ENCODE data around the gene DNAAF8.
"Not testable (repeated sequence)": the region's sequence is repeated elsewhere in the genome, so short reads cannot be mapped to it uniquely, and the experiment has no call there.

The DNAAF8 gene

DNA sequence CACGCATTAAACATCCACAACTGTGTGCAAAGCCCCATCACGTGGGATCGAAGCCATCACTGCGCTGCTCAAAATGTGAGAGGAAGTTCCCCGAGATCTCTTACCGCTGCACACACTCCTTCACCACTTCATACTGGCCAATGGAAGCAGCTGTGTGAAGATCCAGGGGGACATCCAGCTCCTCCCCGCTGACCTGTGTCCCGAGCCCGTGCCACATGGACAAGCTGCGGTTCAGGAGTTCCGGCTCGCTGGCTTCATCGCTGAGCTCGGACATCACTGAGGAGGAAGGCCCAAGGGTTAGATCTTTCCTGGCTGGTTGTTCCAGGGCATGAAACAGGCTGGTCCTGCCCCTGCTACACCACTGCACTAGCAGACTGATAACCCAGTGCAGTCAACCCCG is 4.5 kb upstream of the DNAAF8 start:
- H3K27ac ChIP-seq: no peak overlapping the region
- TF ChIP-seq, protein P1, sequence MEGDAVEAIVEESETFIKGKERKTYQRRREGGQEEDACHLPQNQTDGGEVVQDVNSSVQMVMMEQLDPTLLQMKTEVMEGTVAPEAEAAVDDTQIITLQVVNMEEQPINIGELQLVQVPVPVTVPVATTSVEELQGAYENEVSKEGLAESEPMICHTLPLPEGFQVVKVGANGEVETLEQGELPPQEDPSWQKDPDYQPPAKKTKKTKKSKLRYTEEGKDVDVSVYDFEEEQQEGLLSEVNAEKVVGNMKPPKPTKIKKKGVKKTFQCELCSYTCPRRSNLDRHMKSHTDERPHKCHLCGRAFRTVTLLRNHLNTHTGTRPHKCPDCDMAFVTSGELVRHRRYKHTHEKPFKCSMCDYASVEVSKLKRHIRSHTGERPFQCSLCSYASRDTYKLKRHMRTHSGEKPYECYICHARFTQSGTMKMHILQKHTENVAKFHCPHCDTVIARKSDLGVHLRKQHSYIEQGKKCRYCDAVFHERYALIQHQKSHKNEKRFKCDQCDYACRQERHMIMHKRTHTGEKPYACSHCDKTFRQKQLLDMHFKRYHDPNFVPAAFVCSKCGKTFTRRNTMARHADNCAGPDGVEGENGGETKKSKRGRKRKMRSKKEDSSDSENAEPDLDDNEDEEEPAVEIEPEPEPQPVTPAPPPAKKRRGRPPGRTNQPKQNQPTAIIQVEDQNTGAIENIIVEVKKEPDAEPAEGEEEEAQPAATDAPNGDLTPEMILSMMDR (conservative IDR thresholded peaks at IDR 0.05): no peak

DNA sequence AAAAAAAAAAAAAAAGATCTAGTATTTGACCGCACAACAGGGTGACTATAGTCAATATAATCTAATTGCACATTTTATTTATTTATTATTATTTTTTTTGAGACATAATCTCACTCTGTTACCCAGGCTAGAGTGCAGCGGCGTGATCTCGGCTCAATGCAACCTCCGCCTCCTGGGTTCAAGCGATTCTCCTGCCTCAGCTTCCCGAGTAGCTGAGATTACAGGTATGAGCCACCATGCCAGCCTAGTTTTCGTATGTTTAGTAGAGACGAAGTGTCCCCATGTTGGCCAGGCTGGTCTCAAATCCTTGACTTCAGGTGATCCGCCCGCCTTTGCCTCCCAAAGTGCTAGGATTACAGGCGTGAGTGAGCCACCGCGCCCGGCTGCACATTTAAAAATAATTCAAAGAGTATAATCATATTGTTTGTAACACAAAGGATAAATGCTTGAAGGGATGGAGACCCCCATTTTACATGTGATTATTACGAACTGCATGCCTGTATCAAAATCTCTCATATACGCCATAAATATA is 1.1 kb upstream of the DNAAF8 start:
- TF ChIP-seq, protein P1 (conservative IDR thresholded peaks at IDR 0.05): no peak
- H3K27ac ChIP-seq: peak overlapping the region; percentile 79

- peak overlapping the region; percentile 79 for H3K27ac ChIP-seq
- TF ChIP-seq, protein P1 (conservative IDR thresholded peaks at IDR 0.05): no peak
Observed at GRCh38 chr16:4733747-4734062, 632 bp upstream of the DNAAF8 start.

- H3K27ac ChIP-seq: peak overlapping the region; percentile 79
- TF ChIP-seq, protein P1 (conservative IDR thresholded peaks at IDR 0.05): no peak
Observed at GRCh38 chr16:4734730-4735535, 596 bp downstream of the DNAAF8 start.

DNA sequence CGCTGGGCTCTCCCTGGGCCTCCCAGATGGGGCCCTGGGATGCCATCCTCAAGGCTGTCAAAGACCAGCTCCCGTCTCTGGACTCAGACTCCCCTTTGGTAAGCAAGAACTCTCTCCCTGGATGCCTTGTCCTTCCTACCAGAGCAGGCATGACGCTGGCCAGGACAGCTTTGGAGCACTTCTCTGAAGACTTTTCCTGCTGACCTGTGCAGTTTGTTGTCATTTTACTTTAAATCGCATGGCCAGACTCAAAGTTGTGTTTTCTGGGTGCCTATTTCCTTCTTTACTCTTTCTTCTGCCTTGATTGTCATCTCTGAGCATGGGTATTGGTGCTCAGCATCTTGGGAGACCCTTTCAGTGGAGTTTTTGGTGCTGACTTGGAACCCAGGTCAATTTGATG is 2.2 kb downstream of the DNAAF8 start:
- H3K27ac ChIP-seq: no peak overlapping the region
- TF ChIP-seq, protein P1 (conservative IDR thresholded peaks at IDR 0.05): no peak

- H3K27ac ChIP-seq: no peak overlapping the region
- TF ChIP-seq, protein P1 (conservative IDR thresholded peaks at IDR 0.05): no peak
Observed at GRCh38 chr16:4737545-4737944, 3.2 kb downstream of the DNAAF8 start.

DNA sequence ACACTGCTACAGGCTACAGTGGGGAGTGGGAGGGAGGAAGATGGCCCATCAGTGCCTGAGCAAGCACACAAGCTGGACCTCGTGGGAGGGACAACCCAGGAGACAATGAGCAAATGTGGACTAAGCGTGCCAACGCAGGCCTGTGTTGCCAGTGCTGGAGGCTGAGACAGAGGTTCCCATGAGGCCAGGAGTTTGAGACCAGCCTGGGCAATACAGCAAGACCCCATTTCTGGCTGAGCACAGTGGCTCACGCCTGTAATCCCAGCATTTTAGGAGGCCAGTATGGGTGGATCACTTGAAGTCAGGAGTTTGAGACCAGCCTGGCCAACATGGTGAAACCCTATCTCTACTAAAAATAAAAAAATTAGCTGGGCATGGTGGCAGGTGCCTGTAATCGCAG is 4.0 kb downstream of the DNAAF8 start:
- not testable (repeated sequence) for H3K27ac ChIP-seq

DNA sequence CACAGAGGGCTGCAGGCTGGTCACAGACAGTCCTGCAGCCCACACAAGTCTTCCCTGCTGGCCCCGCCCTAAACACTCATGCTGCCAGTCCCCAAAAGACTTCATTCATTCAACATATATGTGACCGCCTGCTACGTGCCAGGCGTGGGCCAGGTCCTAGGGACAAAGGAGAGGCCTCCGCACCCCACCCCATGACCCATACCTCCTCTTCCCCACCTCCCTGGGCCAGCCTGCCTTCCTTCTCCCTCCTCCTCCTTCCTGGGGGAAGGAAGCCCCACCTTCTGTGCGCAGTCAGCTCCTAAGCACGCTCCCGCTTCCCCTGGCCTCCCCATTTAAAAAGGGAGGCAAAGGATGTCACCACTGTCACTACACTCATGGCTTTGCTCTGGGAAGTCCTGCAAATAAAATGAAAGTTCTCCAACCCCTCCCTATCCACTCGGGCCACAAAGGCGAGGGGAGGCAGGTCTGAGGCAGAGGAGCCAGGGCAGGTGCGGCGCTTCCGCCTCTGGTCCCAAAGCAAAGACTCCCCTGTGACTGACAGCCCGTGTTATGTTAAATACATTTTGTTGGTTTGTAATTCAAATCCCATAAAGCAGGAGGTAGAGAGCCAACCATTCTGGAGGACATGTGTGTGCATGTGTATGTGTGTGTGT is 9.0 kb downstream of the DNAAF8 start:
- TF ChIP-seq, protein P1 (conservative IDR thresholded peaks at IDR 0.05): no peak

More for the DNA sequence above, 9.0 kb downstream of the DNAAF8 start:
- no peak overlapping the region for H3K27ac ChIP-seq
